GM20431 (cell line): Measurements from ENCODE around the gene SAMD11.
"Not testable (repeated sequence)": the region's sequence is repeated elsewhere in the genome, so short reads cannot be mapped to it uniquely, and the experiment has no call there.

Source experiments
- in situ Hi-C: fragments of 300-500 bp; cut with MseI, MboI; formaldehyde crosslinking; loops from one replicate; pipeline ENCODE4 v1.15.0; 2020; ENCODE audit warnings: low sequenced_read_pairs; ENCODE audit not compliant: unreplicated experiment

The SAMD11 gene

GRCh38 chr1:982765-983436 lies 59.2 kb downstream of the SAMD11 start:
- in situ Hi-C loops: no loop called here

- in situ Hi-C loops: no loop called here
These were observed 60.2 kb downstream of the SAMD11 start for GRCh38 chr1:983798-984475.

GRCh38 chr1:984476-984814 lies 60.7 kb downstream of the SAMD11 start:
- in situ Hi-C loops: no loop called here

GRCh38 chr1:985126-985525 lies 61.4 kb downstream of the SAMD11 start:
- in situ Hi-C loops: no loop called here

GRCh38 chr1:988061-988460 lies 64.3 kb downstream of the SAMD11 start:
- in situ Hi-C loops: not testable (repeated sequence)

GRCh38 chr1:991275-991674 lies 67.6 kb downstream of the SAMD11 start:
- in situ Hi-C loops: not testable (repeated sequence)

- in situ Hi-C loops: no loop called here
These were observed 68.2 kb downstream of the SAMD11 start for GRCh38 chr1:991895-992294.

- in situ Hi-C loops: no loop called here
These were observed 68.6 kb downstream of the SAMD11 start for GRCh38 chr1:992362-992761.

GRCh38 chr1:993379-993995 lies 69.8 kb downstream of the SAMD11 start:
- in situ Hi-C loops: no loop called here
